AG04450 (cell line): ENCODE data around the gene SLC2A1. TPM values are rescaled to one million over a fixed set of nuclear protein-coding genes. Genes with fewer than 3 reads are reported as not detected.

Experiments used
- CTCF ChIA-PET: fragments of 300-600, 350-600 bp; formaldehyde crosslinking; extraction: SDS; loops from one replicate; lab custom pipeline; 2022; ENCODE audit warnings: antibody characterized with exemption, inconsistent platforms; lab: Charles Lee
- POLR2A ChIA-PET: fragments of 350-600 bp; formaldehyde crosslinking; extraction: SDS; loops from one replicate; lab custom pipeline; 2021; ENCODE audit warnings: antibody characterized with exemption, inconsistent platforms; lab: Yijun Ruan, JAX
- DNase-seq: peaks from one replicate; pipeline ENCODE4 v3.0.0-alpha.2; 2011; ENCODE audit warnings: low read depth, low spot score
- H3K27ac ChIP-seq: one replicate; pipeline ENCODE4 v1.5.1; 2012; ENCODE audit warnings: low read depth, low read length, control low read depth
- H3K27me3 ChIP-seq: one replicate; pipeline ENCODE4 v1.6.0; 2012; ENCODE audit warnings: low read length; ENCODE audit not compliant: control insufficient read depth, insufficient read depth
- H3K4me3 ChIP-seq: 2 replicates; pipeline ENCODE4 v1.5.1; 2011; ENCODE audit warnings: mild to moderate bottlenecking, low read depth, low read length, control low read depth
- H3K9me3 ChIP-seq: 2 replicates; pipeline ENCODE4 v1.5.1; 2012; ENCODE audit warnings: low read length; ENCODE audit not compliant: control insufficient read depth, insufficient read depth
- CTCF ChIP-seq: IDR thresholded peaks from 2 replicates; pipeline ENCODE4 v1.5.1; 2011; ENCODE audit warnings: low read depth, low read length, control low read depth, inconsistent platforms
- polyA plus RNA-seq: library from polyadenylated mRNA; depleted of rRNA; stranded (reverse); fragments of >200 nt; gene quantifications from 2 replicates; pipeline ENCODE4 v1.2.3, GENCODE V29; 2011

SLC2A1 gene
- polyA plus RNA-seq, 1 experiment, result 114 TPM

GRCh38 chr1:42983693-42984092 is 25.0 kb upstream of the SLC2A1 start:
- DNase-seq, result no peak
- ChIA-PET CTCF (interaction anchor here (1.2 kb wide), 1 partner anchor 13 kb away, joined by 3 read pairs; no protein-coding TSS in a partner anchor), POLR2A (interaction anchor here (1.0 kb wide), 1 partner anchor 12 kb away, joined by 4 read pairs; no protein-coding TSS in a partner anchor)
- Histone ChIP-seq H3K4me3 (no peak overlapping the region), H3K27me3 (no peaks in the 10 kb centered on the region), H3K27ac (no peak overlapping the region), H3K9me3 (no peaks in the 10 kb centered on the region)
- no peak for TF ChIP-seq CTCF

GRCh38 chr1:42983253-42983652 is 24.6 kb upstream of the SLC2A1 start:
- Histone ChIP-seq H3K9me3 (no peaks in the 10 kb centered on the region), H3K27ac (no peak overlapping the region), H3K4me3 (no peak overlapping the region), H3K27me3 (no peaks in the 10 kb centered on the region)
- TF ChIP-seq CTCF, result no peak
- CTCF ChIA-PET, result interaction anchor here (1.2 kb wide), 1 partner anchor 12 kb away, joined by 3 read pairs; no protein-coding TSS in a partner anchor
- no peak for DNase-seq
- POLR2A ChIA-PET, result interaction anchor here (1.0 kb wide), 1 partner anchor 11 kb away, joined by 4 read pairs; no protein-coding TSS in a partner anchor

- ChIA-PET CTCF (interaction anchor here (1.2 kb wide), 1 partner anchor 12 kb away, joined by 3 read pairs; no protein-coding TSS in a partner anchor), POLR2A (interaction anchor here (1.0 kb wide), 1 partner anchor 11 kb away, joined by 4 read pairs; no protein-coding TSS in a partner anchor)
- TF ChIP-seq CTCF, result no peak
- Histone ChIP-seq H3K4me3 (no peak overlapping the region), H3K9me3 (no peaks in the 10 kb centered on the region), H3K27me3 (no peaks in the 10 kb centered on the region), H3K27ac (no peak overlapping the region)
- no peak for DNase-seq
Measured at GRCh38 chr1:42982641-42983040, 24.0 kb upstream of the SLC2A1 start.

GRCh38 chr1:42981871-42982270 is 23.2 kb upstream of the SLC2A1 start:
- Histone ChIP-seq H3K27ac (no peak overlapping the region), H3K27me3 (no peaks in the 10 kb centered on the region), H3K4me3 (no peak overlapping the region), H3K9me3 (no peaks in the 10 kb centered on the region)
- DNase-seq, result no peak
- ChIA-PET POLR2A (interaction anchor here (1.0 kb wide), 1 partner anchor 79 kb away, joined by 5 read pairs; no protein-coding TSS in a partner anchor), CTCF (interaction anchor here (1.6 kb wide), 1 partner anchor 92 kb away, joined by 9 read pairs; no protein-coding TSS in a partner anchor)
- TF ChIP-seq CTCF, result no peak

- Histone ChIP-seq H3K27ac (no peak overlapping the region), H3K9me3 (no peaks in the 10 kb centered on the region), H3K27me3 (no peaks in the 10 kb centered on the region), H3K4me3 (no peak overlapping the region)
- no peak for TF ChIP-seq CTCF
- no peak for DNase-seq
- CTCF ChIA-PET, result interaction anchor here (1.6 kb wide), 1 partner anchor 92 kb away, joined by 9 read pairs; no protein-coding TSS in a partner anchor
- POLR2A ChIA-PET, result interaction anchor here (1.0 kb wide), 1 partner anchor 79 kb away, joined by 5 read pairs; no protein-coding TSS in a partner anchor
Measured at GRCh38 chr1:42981255-42981805, 22.7 kb upstream of the SLC2A1 start.
